Caki2 (cell line): ENCODE measurements around the gene APP. TPM values are rescaled to one million over a fixed set of nuclear protein-coding genes. Genes with fewer than 3 reads are reported as not detected.

Source experiments
- DNase-seq: peaks from one replicate; pipeline ENCODE4 v3.0.0-alpha.2; 2015; ENCODE audit warnings: low read depth
- in situ Hi-C: cut with HindIII; loops from 2 replicates; pipeline ENCODE4 v1.10.0; 2016; ENCODE audit warnings: low sequenced_read_pairs, low pct_unique_long_range_greater_than_20kb, mixed read lengths
- total RNA-seq: library from RNA; depleted of rRNA; stranded (reverse); fragments of >200 nt; shearing (Covaris generic); gene quantifications from 2 replicates; pipeline ENCODE4 v1.2.3, GENCODE V29; 2014; ENCODE audit warnings: low replicate concordance

APP gene
- total RNA-seq, 1 experiment from 2014 or later = 842 TPM

- DNase-seq = no peak
- in situ Hi-C loops = no loop called here
Measured at GRCh38 chr21:25859235-25859929, 311.2 kb downstream of the APP start.

- in situ Hi-C loops = no loop called here
Measured at GRCh38 chr21:25858325-25858724, 312.2 kb downstream of the APP start.

GRCh38 chr21:25857308-25858074 is 313.1 kb downstream of the APP start:
- in situ Hi-C loops = no loop called here
- no peak for DNase-seq

More at GRCh38 chr21:25858325-25858724, 312.2 kb downstream of the APP start:
- no peak for DNase-seq

DNA sequence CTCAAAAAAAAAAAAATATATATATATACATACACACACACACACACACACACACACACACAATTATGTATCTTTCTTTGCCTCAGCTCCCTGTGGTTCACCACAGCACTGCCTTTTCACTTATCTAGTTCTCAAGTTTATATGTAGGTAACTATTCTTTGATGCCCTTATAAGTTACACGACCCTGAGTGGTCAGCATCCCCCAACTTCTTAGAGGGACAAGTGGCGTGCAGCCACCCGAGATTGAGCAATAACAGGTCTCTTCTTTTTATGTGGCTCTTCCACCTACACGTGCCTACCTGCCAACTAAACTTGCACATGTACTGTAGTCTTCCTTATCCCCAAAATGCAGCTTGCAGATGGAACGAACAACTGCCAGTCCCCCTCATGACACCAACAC is 315.0 kb downstream of the APP start:
- in situ Hi-C loops = no loop called here
- no peak for DNase-seq

DNA sequence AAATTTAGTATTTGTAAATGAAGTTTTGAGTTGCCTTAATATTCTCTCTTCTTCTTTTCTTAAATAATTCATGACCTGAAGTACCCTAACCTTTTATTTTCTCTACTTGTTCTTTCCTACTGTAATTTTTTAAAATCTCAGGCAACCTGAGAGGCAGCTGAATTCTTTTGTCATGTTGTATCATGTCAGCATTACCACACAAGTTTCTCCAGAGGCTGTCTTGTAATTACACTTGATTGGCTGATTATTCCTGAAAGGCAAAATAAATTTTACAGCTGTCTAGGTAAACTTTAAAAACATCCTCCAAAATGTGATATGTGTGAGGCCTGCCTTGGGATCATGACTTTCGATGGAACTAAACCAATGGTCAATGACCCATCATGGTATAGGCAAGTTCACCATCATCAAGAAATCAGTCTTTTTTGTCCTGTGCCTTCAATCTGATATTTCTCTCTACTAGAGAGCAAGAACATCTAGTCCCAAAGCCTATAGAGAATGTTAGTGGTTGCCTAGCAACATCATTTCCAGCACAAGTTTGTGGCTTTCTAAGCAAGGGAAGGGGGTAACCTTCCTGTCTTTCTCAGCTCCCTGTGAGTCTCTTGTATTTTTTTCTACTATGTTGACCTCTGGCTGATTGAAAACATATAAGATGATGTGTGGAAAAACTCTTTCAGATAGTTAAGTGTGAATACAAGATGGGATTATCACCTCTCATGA is 320.3 kb downstream of the APP start:
- no peak for DNase-seq
- in situ Hi-C loops = no loop called here

DNA sequence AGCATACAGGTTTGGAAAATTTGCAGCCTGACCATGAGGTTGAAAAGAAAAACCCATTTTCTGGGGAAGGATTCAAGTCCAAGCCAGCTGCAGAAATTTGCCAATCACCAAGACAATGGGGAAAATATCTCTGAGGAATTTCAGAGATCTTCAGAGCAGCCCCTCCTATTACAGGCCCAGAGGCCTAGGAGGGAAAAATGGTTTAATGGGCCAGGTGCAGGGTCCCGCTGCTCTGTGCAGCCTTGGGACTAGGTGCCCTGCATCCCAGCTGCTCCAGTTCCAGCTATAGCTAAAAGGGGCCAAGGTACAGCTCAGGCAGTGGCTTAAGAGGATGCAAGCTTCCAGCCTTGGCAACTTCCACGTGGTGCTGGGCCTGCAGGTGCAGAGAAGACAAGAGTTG is 322.3 kb downstream of the APP start:
- in situ Hi-C loops = no loop called here
- DNase-seq = no peak

DNA sequence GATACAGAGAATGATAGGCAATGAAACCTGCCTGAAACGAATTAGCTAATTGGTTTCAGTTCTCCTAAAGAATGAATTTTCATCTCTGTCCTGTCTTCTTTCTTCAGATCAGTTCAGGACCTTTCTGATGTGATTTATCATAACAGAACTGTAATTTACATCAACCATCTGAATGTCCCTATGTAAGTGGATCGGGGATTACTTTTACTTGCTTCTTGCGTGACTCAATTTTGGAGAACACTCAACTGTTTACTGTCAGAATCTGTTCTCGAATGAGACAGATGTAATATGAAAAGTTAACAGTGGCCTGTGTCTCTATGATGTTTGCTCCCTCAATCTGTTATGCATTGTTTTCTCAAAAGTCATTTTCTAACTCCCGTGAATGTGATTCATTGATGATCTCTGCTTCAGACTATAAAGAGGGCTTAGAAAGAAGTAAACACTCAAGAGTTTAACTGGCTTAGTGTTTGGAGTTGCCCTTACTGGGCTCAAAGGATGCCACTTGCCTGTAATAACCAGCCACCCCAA is 324.8 kb downstream of the APP start:
- in situ Hi-C loops = no loop called here
- DNase-seq = no peak

DNA sequence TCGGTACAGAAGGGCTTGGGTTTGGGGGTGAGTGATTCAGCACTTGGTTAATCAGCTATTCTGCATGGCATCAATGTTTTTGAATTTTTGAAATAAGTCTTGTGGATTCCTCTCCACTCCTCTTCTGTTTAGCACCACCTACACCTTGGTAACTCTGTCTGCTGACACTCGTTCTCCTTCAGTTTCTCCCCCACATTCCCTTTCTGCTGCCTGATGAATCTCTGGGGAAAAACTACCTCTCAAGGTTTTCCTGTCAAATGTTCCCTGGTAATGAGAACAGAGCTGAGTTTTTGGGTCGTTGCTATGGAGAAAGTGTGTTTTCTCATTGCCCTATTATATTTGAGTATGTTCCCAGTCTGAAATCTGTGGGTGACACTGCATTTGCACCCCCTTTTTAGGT is 327.6 kb downstream of the APP start:
- in situ Hi-C loops = no loop called here
- no peak for DNase-seq

- in situ Hi-C loops = no loop called here
- no peak for DNase-seq
Measured at GRCh38 chr21:25838809-25839208, 331.8 kb downstream of the APP start.

- in situ Hi-C loops = no loop called here
Measured at GRCh38 chr21:25837533-25838265, 332.9 kb downstream of the APP start.

GRCh38 chr21:25836396-25836795 is 334.2 kb downstream of the APP start:
- DNase-seq = no peak
- in situ Hi-C loops = no loop called here

More at GRCh38 chr21:25837533-25838265, 332.9 kb downstream of the APP start:
- DNase-seq = peak; percentile 15

GRCh38 chr21:25834381-25834780 is 336.2 kb downstream of the APP start:
- peak; percentile 32 for DNase-seq
- in situ Hi-C loops = no loop called here

GRCh38 chr21:25831300-25831960 is 339.1 kb downstream of the APP start:
- DNase-seq = no peak
- in situ Hi-C loops = no loop called here
